Prostate gland (tissue), 2 donors: ENCODE measurements around the gene C1QTNF12. TPM values are rescaled to one million over a fixed set of nuclear protein-coding genes. Genes with fewer than 3 reads are reported as not detected.

Experiments used
- DNase-seq: peaks from one replicate; pipeline ENCODE4 v3.0.0-alpha.2; 2019; ENCODE audit warnings: low spot score
- H3K27ac ChIP-seq, 2 donors: fragments of 200-600 bp; sonication (generic); 2 replicates each; pipeline ENCODE4 v1.5.1; 2017 to 2019
- H3K27me3 ChIP-seq: fragments of 200-600 bp; sonication (generic); replicated peaks from 2 replicates; pipeline ENCODE4 v1.5.1; 2019; ENCODE audit not compliant: insufficient read depth
- H3K36me3 ChIP-seq, 2 donors: fragments of 200-600 bp; sonication (generic); 1 replicate in 1 of 2; 2 replicates in 1 of 2; pipeline versions ENCODE4 v1.5.1 to v1.8.1; 2017 to 2019
- H3K4me1 ChIP-seq: fragments of 200-600 bp; sonication (generic); replicated peaks from 2 replicates; pipeline ENCODE4 v1.5.1; 2019
- H3K4me3 ChIP-seq, 2 donors: fragments of 200-600 bp; sonication (generic); 2 replicates each; pipeline ENCODE4 v1.5.1; 2017 to 2019
- H3K9me3 ChIP-seq: fragments of 200-600 bp; sonication (generic); 2 replicates; pipeline ENCODE4 v1.5.1; 2017
- CTCF ChIP-seq, 4 experiments: fragments of 200-600 bp in 2 of 4; fragments of 450-650 bp in 2 of 4; sonication (generic) in 2 of 4; IDR thresholded peaks; 1 replicate in 3 of 4; 2 replicates in 1 of 4; pipeline ENCODE4 v1.5.1; 2016 to 2019; ENCODE audit warnings: antibody characterized with exemption in 4 of 4, mild to moderate bottlenecking in 2 of 4, moderate library complexity in 2 of 4
- POLR2A ChIP-seq: fragments of 450-650 bp; IDR thresholded peaks from one replicate; pipeline ENCODE4 v1.6.1; 2016; ENCODE audit warnings: antibody characterized with exemption, mild to moderate bottlenecking
- POLR2AphosphoS5 ChIP-seq: sonication (generic); formaldehyde crosslinking; IDR thresholded peaks from one replicate; pipeline ENCODE4 v1.6.1; 2017; ENCODE audit warnings: antibody characterized with exemption
- WGBS: methylation state at CpG from one replicate; pipeline ENCODE4 v1.1.5; 2018; 5-methylcytosine and 5-hydroxymethylcytosine counted together
- intact Hi-C: fragments of 100-400 bp; cut with DNase I; formaldehyde crosslinking; loops from one replicate; pipeline ENCODE4 v1.14.2; 2022
- total RNA-seq, 2 donors: library from RNA; depleted of rRNA; stranded (reverse); fragments of >200 nt; gene quantifications; one replicate each; pipeline ENCODE4 v1.1.0, GENCODE V29; 2016

C1QTNF12 gene
- total RNA-seq, 2 donors from 2014 or later: 3.4 TPM; not detected in 1

- Histone ChIP-seq H3K4me1 (no peaks in the 10 kb centered on the region), H3K27me3 (no peaks in the 10 kb centered on the region), H3K36me3 (peaks cover 0 to 10% of the 10 kb centered on the region in 2 donors), H3K9me3 (no peaks in the 10 kb centered on the region), H3K27ac (no peak overlapping the region), H3K4me3 (no peak overlapping the region)
- no peak for DNase-seq
- intact Hi-C loops: no loop called here
- 79% methylated on average over 8 of the region's 8 CpGs for WGBS
- TF ChIP-seq POLR2A (no peak), POLR2AphosphoS5 (no peak)
Observed at GRCh38 chr1:1262758-1263157, 16.2 kb upstream of the C1QTNF12 start.

GRCh38 chr1:1262071-1262470, 15.5 kb upstream of the C1QTNF12 start:
- H3K9me3 ChIP-seq: no peaks in the 10 kb centered on the region
- intact Hi-C loops: no loop called here
- TF ChIP-seq CTCF (IDR thresholded peaks at IDR 0.05): no peak
- no peak for TF ChIP-seq POLR2A
- TF ChIP-seq POLR2AphosphoS5: no peak
- no peak overlapping the region for H3K4me3 ChIP-seq
- no peak for DNase-seq
- no peak overlapping the region for H3K27ac ChIP-seq
- H3K27me3 ChIP-seq: no peaks in the 10 kb centered on the region
- H3K4me1 ChIP-seq: no peaks in the 10 kb centered on the region
- peaks cover 0 to 10% of the 10 kb centered on the region in 2 donors for H3K36me3 ChIP-seq
- 96% methylated on average over 17 of the region's 17 CpGs for WGBS

GRCh38 chr1:1260843-1261560, 14.5 kb upstream of the C1QTNF12 start:
- Histone ChIP-seq H3K9me3 (no peaks in the 10 kb centered on the region), H3K4me3 (no peak overlapping the region), H3K4me1 (no peaks in the 10 kb centered on the region), H3K27me3 (no peaks in the 10 kb centered on the region), H3K36me3 (peaks cover 0 to 16% of the 10 kb centered on the region in 2 donors), H3K27ac (no peak overlapping the region)
- intact Hi-C loops: no loop called here
- DNase-seq: no peak
- no peak for TF ChIP-seq POLR2AphosphoS5
- TF ChIP-seq CTCF (IDR thresholded peaks at IDR 0.05): no peak
- TF ChIP-seq POLR2A: no peak
- WGBS: 78% methylated on average over 16 of the region's 16 CpGs

GRCh38 chr1:1259951-1260600, 13.6 kb upstream of the C1QTNF12 start:
- no peak overlapping the region for H3K4me3 ChIP-seq
- no peak overlapping the region for H3K27ac ChIP-seq
- DNase-seq: no peak
- H3K36me3 ChIP-seq: peaks cover 4 to 17% of the 10 kb centered on the region in 2 donors
- WGBS: 84% methylated on average over 26 of the region's 26 CpGs
- intact Hi-C loops: no loop called here
- no peaks in the 10 kb centered on the region for H3K9me3 ChIP-seq
- no peak for TF ChIP-seq CTCF (IDR thresholded peaks at IDR 0.05)
- no peak for TF ChIP-seq POLR2AphosphoS5
- no peak for TF ChIP-seq POLR2A
- H3K4me1 ChIP-seq: no peaks in the 10 kb centered on the region
- H3K27me3 ChIP-seq: no peaks in the 10 kb centered on the region

GRCh38 chr1:1259540-1259939, 13.0 kb upstream of the C1QTNF12 start:
- peaks cover 5 to 17% of the 10 kb centered on the region in 2 donors for H3K36me3 ChIP-seq

More at GRCh38 chr1:1259540-1259939, 13.0 kb upstream of the C1QTNF12 start:
- intact Hi-C loops: no loop called here
- WGBS: 91% methylated on average over 18 of the region's 18 CpGs
- H3K4me1 ChIP-seq: no peaks in the 10 kb centered on the region
- H3K9me3 ChIP-seq: no peaks in the 10 kb centered on the region
- no peak overlapping the region for H3K4me3 ChIP-seq
- TF ChIP-seq POLR2AphosphoS5: no peak
- no peak for TF ChIP-seq POLR2A
- TF ChIP-seq CTCF (IDR thresholded peaks at IDR 0.05): no peak
- no peak for DNase-seq
- H3K27me3 ChIP-seq: no peaks in the 10 kb centered on the region
- H3K27ac ChIP-seq: no peak overlapping the region
